ENCODE results near the gene INSR.
"Not testable (repeated sequence)": the region's sequence is repeated elsewhere in the genome, so short reads cannot be mapped to it uniquely, and the experiment has no call there.

The INSR gene

DNA sequence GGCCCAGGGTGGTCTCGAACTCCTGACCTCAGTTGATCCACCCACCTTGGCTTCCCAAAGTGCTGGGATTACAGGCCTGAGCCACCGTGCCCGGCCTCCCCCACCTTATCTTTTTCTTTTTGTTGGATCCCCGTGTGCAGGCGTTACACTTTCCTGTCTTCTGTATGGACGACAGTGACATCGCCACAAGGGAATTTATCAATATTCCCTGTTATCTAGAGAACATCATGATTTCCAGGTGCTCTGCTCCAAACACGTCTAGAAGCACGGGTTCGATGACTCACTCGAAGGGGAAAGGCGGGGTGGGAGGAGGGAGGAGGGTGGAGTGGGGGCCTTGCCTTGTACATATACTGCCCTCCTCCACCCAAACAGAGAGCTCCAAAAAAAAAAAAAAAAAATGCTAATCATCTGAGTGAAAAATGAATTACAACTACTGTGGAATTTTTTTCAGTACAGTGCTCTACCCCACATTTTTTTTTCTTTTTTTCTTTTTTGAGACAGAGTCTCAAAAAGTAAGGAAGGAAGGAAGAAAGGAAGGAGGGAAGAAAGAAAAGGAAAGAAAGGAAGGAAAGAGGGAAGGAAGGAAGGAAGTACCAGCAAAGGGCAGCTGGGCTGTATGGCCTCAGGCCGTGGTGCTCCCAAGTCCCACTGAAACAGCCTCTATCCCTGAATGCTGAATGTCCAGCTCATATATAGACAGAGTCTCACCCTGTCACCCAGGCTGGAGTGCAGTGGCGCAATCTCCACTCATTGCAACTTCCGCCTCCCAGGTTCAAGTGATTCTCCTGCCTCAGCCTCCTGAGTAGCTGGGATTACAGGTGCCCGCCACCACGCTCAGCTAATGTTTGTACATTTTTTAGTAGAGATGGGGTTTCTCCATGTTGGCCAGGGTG is 36.8 kb downstream of the INSR start:
- DNase-seq, result no peak

DNA sequence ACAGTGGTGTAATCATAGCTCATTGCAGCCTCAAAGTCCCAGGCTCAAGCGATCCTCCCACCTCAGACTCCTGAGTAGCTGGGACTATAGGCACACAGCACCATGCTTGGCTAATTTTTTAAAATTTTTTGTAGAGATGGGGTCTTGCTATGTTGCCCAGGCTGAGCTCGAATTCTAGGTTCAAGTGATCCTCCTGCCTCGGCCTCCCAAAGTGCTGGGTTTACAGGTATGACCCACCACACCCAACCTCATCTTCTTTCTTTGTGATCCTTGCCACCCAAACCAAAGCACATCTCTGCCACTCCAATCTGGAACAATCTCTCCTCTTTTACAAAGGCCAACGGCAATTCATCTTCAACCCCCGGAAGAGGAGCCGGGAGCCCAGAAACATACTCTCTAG is 38.6 kb downstream of the INSR start:
- DNase-seq, result no peak

- no peak for DNase-seq
These were observed 39.1 kb downstream of the INSR start for GRCh38 chr19:7255119-7255518.

GRCh38 chr19:7254590-7254989 is 39.6 kb downstream of the INSR start:
- no peak for DNase-seq

GRCh38 chr19:7252364-7252763 is 41.9 kb downstream of the INSR start:
- DNase-seq, result no peak

DNA sequence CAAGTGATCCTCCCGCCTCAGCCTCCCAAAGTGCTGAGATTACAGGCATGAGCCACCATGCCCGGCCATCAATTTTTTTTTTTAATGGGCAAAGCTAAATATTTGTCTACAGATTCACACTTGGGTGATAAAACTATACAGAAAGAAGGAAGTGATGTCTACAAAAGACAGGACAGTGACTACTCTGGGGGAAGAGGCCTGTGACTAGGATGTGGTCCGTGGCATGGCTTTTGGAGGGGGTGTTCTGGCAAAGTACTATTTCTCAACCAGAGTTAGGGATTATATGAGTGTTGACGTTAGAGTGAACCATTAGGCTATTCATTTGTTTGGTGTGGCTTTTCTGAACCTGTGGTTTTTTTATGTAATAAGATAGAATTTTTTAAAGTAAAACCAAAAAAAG is 42.7 kb downstream of the INSR start:
- no peak for DNase-seq

- no peak for DNase-seq
These were observed 43.3 kb downstream of the INSR start for GRCh38 chr19:7250951-7251350.

- DNase-seq, result no peak
These were observed 44.1 kb downstream of the INSR start for GRCh38 chr19:7250057-7250596.

DNA sequence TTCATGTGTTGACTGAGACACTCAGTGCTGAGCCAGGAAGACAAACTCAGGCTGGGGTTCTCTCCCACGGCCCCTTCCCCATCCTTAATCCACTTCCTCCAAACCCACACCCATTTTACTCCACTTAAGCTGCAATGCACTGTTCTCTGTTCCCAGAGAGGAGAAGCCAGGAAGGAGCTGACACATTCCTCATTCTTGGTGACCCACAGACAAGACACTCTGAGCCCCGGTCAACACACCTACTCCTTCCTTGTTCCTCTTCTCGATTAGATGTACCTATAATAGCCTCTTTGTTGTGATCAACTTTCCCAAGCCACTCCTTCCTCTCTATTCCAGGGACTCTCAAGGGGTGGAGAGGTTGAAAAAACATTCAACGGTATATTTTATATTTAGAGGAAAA is 47.1 kb downstream of the INSR start:
- no peak for DNase-seq

DNA sequence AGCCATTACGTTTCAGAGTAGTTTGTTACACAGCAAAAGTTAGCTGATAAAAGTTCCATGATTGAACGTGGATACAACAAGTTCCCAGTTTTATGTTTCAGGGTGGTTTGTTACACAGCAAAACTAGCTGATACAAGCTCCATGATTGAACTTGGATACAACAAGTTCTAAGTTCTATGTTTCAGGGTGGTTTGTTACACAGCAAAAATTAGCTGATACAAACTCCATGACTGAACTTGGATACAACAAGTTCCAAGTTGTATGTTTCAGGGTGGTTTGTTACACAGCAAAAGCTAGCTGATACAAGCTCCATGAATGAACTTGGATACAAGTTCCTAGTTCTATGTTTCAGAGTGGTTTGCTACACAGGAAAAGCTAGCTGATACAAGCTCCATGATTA is 47.6 kb downstream of the INSR start:
- DNase-seq, result no peak

- no peak for DNase-seq
These were observed 51.5 kb downstream of the INSR start for GRCh38 chr19:7242601-7243258.

GRCh38 chr19:7238051-7238450 is 56.2 kb downstream of the INSR start:
- DNase-seq, result no peak

- DNase-seq, result no peak
These were observed 58.1 kb downstream of the INSR start for GRCh38 chr19:7236153-7236552.

- no peak for DNase-seq
These were observed 63.4 kb downstream of the INSR start for GRCh38 chr19:7230826-7231225.

DNA sequence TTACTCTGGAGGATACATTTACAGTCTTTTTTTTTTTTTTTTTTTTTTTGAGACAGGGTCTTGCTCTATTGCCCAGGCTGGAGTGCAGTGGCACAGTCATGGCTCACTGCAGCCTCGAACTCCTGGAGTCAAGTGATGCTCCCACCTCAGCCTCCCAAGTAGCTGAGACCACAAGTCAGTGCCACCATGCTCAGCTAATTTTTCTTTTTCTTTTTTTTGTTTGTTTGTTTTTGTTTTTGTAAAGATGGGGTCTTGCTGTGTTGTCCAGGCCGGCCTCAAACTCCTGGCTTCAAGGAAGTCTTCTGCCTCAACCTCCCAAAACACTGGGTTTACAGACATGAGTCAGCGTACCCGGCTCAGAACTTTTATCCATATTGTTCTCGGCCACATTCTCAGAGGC is 64.5 kb downstream of the INSR start:
- DNase-seq, result no peak

GRCh38 chr19:7228935-7229541 is 65.2 kb downstream of the INSR start:
- no peak for DNase-seq

GRCh38 chr19:7227735-7228134 is 66.5 kb downstream of the INSR start:
- no peak for DNase-seq

- DNase-seq, result not testable (repeated sequence)
These were observed 67.1 kb downstream of the INSR start for GRCh38 chr19:7227149-7227548.

- no peak for DNase-seq
These were observed 67.5 kb downstream of the INSR start for GRCh38 chr19:7226739-7227138.

- DNase-seq, result no peak
These were observed 68.5 kb downstream of the INSR start for GRCh38 chr19:7225741-7226140.

- no peak for DNase-seq
These were observed 69.2 kb downstream of the INSR start for GRCh38 chr19:7224995-7225394.

DNA sequence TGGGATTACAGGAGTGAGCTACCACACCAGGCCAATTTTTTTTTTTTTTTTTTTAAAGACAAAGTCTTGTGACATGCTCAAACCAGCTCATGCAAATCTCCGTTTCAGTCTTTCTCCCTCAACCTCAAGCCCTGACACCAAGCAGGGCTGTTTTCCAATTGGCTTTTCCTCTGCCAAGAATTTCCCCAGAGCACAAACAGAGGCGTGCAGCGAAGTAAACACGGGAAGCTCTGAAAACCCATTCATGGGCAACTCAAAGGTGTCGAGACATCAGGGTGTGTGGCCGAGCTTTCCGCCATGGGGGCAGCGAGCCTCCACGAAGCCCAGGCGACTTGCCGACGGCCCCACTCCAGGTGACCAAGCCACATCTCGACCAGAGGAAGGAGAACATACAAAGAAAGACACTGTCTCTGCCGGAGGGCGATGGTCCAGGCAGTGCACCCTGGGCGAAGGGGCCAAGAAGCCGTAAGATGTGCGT is 70.0 kb downstream of the INSR start:
- DNase-seq, result no peak

GRCh38 chr19:7223429-7223828 is 70.8 kb downstream of the INSR start:
- DNase-seq, result no peak

DNA sequence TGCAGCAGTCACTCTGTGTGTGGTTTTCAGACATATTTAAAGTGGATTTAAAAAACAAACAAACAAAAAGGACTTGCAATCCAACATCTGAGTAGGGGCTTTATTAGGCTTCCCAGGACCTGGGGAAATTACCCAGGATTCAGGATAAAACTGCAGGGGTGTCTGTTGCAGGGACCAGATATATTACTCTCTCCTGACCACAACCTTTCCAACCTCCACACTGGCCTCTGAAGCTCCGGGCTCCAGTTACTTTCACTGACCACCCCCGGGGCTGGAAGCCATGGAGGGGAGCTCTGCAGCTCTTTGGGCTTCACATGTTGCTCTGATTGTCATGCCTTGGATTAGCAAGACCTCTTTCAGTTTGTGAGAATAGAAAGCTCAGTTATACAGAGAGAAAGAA is 75.2 kb downstream of the INSR start:
- no peak for DNase-seq

Measured in RPMI8226 (cell line).